ENCODE results near the gene STARD9. TPM values are rescaled to one million over a fixed set of nuclear protein-coding genes. Genes with fewer than 3 reads are reported as not detected.

STARD9 gene
- total and polyA plus RNA-seq, 4 donors = 2.4 to 27.6 (median 10.8) TPM

- no peak for TF ChIP-seq CTCF (IDR thresholded peaks at IDR 0.05; ENCODE audit: control extremely low read depth, extremely low read depth)
- ATAC-seq (ENCODE audit: insufficient read depth, low FRiP score) (no peak), DNase-seq (peak in 2 of 3 donors; percentile 58 to 71)
- 75 to 86% methylated on average over 10 of the region's 10 CpGs for WGBS, 2 donors
- peaks cover 2 to 22% (median 7%) of the 10 kb centered on the region in 5 donors for H3K4me1 ChIP-seq (ENCODE audit: control insufficient read depth in 5 of 5, insufficient read depth in 5 of 5, low read length in 5 of 5)
- no peaks in the 10 kb centered on the region for H3K27me3 ChIP-seq (ENCODE audit: control insufficient read depth in 3 of 3, insufficient read depth in 3 of 3, low read length in 2 of 3)
- H3K4me3 ChIP-seq = no peak overlapping the region
- no peak overlapping the region for H3K9ac ChIP-seq (ENCODE audit: insufficient read depth in 1 of 2, low read length in 2 of 2)
- no peaks in the 10 kb centered on the region for H3K9me3 ChIP-seq (ENCODE audit: control insufficient read depth in 4 of 4, insufficient read depth in 3 of 4, low read length in 3 of 4)
- no peak overlapping the region for H3K27ac ChIP-seq (ENCODE audit: low read depth in 1 of 2, low read length in 1 of 2)
- peaks cover 0 to 5% (median 2%) of the 10 kb centered on the region in 4 donors for H3K36me3 ChIP-seq (ENCODE audit: control insufficient read depth in 4 of 4, insufficient read depth in 4 of 4, low read length in 4 of 4)
Observed at GRCh38 chr15:42591238-42591934, 16.0 kb downstream of the STARD9 start.

DNA sequence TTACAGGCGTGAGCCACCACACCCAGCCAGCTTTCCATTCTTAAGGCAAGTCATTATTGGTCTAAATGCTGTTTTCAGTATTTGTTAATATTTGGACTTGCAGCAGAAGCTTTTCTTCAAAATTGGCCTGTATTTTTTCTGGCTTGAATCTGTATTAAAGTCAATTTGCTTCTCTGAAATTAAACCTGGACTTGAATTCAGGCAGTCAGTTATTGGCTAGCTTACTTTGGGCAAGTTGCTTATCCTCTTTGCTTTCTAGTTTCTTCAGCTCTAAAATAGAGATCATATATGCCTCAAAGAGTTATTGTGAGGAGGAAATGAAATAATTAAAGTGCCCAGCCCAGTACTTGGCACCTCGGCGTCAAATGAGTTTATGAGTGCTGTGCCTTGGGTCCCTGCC is 17.3 kb downstream of the STARD9 start:
- H3K27me3 ChIP-seq (ENCODE audit: control insufficient read depth in 3 of 3, insufficient read depth in 3 of 3, low read length in 2 of 3) = no peaks in the 10 kb centered on the region
- H3K4me1 ChIP-seq (ENCODE audit: control insufficient read depth in 5 of 5, insufficient read depth in 5 of 5, low read length in 5 of 5) = peaks cover 0 to 30% (median 7%) of the 10 kb centered on the region in 5 donors
- no peak for DNase-seq
- H3K36me3 ChIP-seq (ENCODE audit: control insufficient read depth in 4 of 4, insufficient read depth in 4 of 4, low read length in 4 of 4) = peaks cover 0 to 2% (median 2%) of the 10 kb centered on the region in 4 donors
- TF ChIP-seq CTCF (IDR thresholded peaks at IDR 0.05; ENCODE audit: control extremely low read depth, extremely low read depth) = no peak
- no peak for ATAC-seq (ENCODE audit: insufficient read depth, low FRiP score)
- H3K9me3 ChIP-seq (ENCODE audit: control insufficient read depth in 4 of 4, insufficient read depth in 3 of 4, low read length in 3 of 4) = no peaks in the 10 kb centered on the region
- 78 to 86% methylated on average over 3 of the region's 3 CpGs for WGBS, 2 donors
- H3K9ac ChIP-seq (ENCODE audit: insufficient read depth in 1 of 2, low read length in 2 of 2) = no peak overlapping the region
- H3K4me3 ChIP-seq = no peak overlapping the region
- peak overlapping the region in 1 of 2 donors; percentile 10 for H3K27ac ChIP-seq (ENCODE audit: low read depth in 1 of 2, low read length in 1 of 2)

DNA sequence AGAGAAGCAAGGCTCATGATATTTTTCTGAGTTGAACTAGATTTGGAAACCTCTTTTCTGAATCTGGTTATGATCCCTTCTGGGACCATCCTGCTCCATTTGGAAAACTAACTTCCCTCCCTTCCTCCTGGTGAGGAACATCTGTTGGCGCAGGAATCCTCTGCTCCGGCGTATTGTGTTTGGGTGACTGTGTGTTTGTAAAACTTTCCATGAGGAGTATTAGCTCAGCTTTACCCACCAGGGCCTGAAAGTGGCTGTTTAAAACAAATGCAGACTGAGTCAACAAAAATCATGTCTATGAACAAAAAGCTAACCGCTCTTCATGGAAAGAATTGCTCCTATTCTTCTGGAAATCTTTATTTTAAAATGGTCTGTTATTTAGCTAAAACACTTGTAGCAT is 17.7 kb downstream of the STARD9 start:
- Histone ChIP-seq H3K9ac (ENCODE audit: insufficient read depth in 1 of 2, low read length in 2 of 2) (no peak overlapping the region), H3K4me3 (no peak overlapping the region), H3K4me1 (ENCODE audit: control insufficient read depth in 5 of 5, insufficient read depth in 5 of 5, low read length in 5 of 5) (peaks cover 0 to 30% (median 7%) of the 10 kb centered on the region in 5 donors), H3K27ac (ENCODE audit: low read depth in 1 of 2, low read length in 1 of 2) (peak overlapping the region in 1 of 2 donors; percentile 10), H3K36me3 (ENCODE audit: control insufficient read depth in 4 of 4, insufficient read depth in 4 of 4, low read length in 4 of 4) (peaks cover 0 to 2% (median 2%) of the 10 kb centered on the region in 4 donors), H3K9me3 (ENCODE audit: control insufficient read depth in 4 of 4, insufficient read depth in 3 of 4, low read length in 3 of 4) (no peaks in the 10 kb centered on the region), H3K27me3 (ENCODE audit: control insufficient read depth in 3 of 3, insufficient read depth in 3 of 3, low read length in 2 of 3) (no peaks in the 10 kb centered on the region)
- ATAC-seq (ENCODE audit: insufficient read depth, low FRiP score) (no peak), DNase-seq (no peak)
- 69 to 77% methylated on average over 4 of the region's 4 CpGs for WGBS, 2 donors
- no peak for TF ChIP-seq CTCF (IDR thresholded peaks at IDR 0.05; ENCODE audit: control extremely low read depth, extremely low read depth)

Data from lung (tissue), 12 donors.